ENCODE results near the gene HARBI1. TPM values are rescaled to one million over a fixed set of nuclear protein-coding genes. Genes with fewer than 3 reads are reported as not detected.

The HARBI1 gene
- total RNA-seq, 1 experiment from 2014 or later = 6.3 TPM

DNA sequence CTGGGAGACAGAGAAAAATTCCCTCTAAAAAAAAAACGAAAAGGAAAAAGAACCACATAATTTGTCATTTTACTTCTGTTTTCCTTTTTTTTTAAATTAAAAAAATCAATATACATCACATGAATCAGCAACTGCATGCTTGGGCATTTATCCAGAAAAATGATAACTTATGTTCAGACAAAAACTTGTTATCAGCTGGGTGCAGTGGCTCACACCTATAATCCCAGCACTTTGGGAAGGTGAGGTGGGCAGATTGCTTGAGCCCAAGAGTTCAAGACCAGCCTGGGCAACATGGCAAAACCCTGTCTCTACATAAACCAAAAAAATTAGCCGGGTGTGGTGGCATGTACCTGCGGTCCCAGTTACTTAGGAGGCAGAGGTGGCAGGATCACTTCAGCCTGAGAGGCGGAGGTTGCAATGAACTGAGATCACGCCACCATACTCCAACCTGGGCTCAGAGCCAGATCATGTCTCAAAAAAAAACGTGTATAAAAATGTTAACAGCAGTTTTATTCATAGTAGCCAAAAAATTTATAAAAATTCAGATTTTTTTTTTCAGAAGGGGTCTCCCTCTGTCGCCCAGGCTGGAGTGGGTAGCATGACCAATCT, 51.7 kb downstream of the HARBI1 start:
- Histone ChIP-seq H3K14ac (ENCODE audit: insufficient read depth, low read length) (no peak overlapping the region; the same call in 1 of the 2 replicates), H2BK20ac (ENCODE audit: low read depth, low read length, poor library complexity, severe bottlenecking) (no peak overlapping the region), H3K27me3 (ENCODE audit: insufficient read depth, low read length) (no peaks in the 10 kb centered on the region), H3K23me2 (ENCODE audit: insufficient read length, low read depth, low read length, poor library complexity, severe bottlenecking) (no peaks in the 10 kb centered on the region), H3K27ac (ENCODE audit: insufficient read length, low read depth, low read length) (no peak overlapping the region), H2BK15ac (ENCODE audit: low read depth, low read length) (no peak overlapping the region), H3K79me1 (ENCODE audit: insufficient read depth, low read depth, low read length, poor library complexity, severe bottlenecking) (peaks cover 11% of the 10 kb centered on the region), H2AFZ (ENCODE audit: low read length) (no peak overlapping the region), H2AK5ac (ENCODE audit: insufficient read length, low read length) (no peak overlapping the region), H4K8ac (replicated peaks; ENCODE audit: insufficient read length, low read depth, low read length) (no peak overlapping the region), H2BK5ac (ENCODE audit: insufficient read length, low read length) (no peak overlapping the region), H3K9me3 (ENCODE audit: control insufficient read depth, low read depth, low read length) (no peaks in the 10 kb centered on the region), H3K4me2 (ENCODE audit: insufficient read depth, insufficient read length, low read length) (no peak overlapping the region), H3K18ac (ENCODE audit: insufficient read length, low read depth, low read length) (no peak overlapping the region), H4K20me1 (ENCODE audit: control insufficient read depth, insufficient read depth, insufficient read length) (no peaks in the 10 kb centered on the region), H4K91ac (ENCODE audit: insufficient read length, low read depth, low read length) (no peak overlapping the region), H2BK12ac (ENCODE audit: insufficient read length, low read depth, low read length) (no peak overlapping the region), H3K4ac (ENCODE audit: low read depth, low read length) (no peak overlapping the region), H3T11ph (ENCODE audit: low read length) (no peak overlapping the region), H3K23ac (ENCODE audit: insufficient read length, low read depth, low read length) (no peak overlapping the region), H3K79me2 (ENCODE audit: insufficient read depth, low read length) (peaks cover 4% of the 10 kb centered on the region; the same call in 1 of the 2 replicates), H3K56ac (ENCODE audit: insufficient read length, low read depth, low read length) (no peak overlapping the region), H3K4me1 (ENCODE audit: insufficient read depth, low read length) (no peaks in the 10 kb centered on the region), H4K5ac (ENCODE audit: insufficient read length, low read depth, low read length) (no peak overlapping the region), H3K9ac (ENCODE audit: extremely low read depth, insufficient read length, low read length) (no peak overlapping the region), H2BK120ac (ENCODE audit: low read depth, low read length, poor library complexity, severe bottlenecking) (no peak overlapping the region)
- no CpG with 5 or more reads among the region's 7 CpGs for WGBS (ENCODE audit: extremely low coverage, insufficient read length, low lambda C conversion rate)
- H3K27ac Mint-ChIP-seq = peak overlapping the region in 1 of 3 experiments; percentile 89; a peak in 1 of 7 replicates
- no peaks in the 10 kb centered on the region for H3K9me3 Mint-ChIP-seq
- H3K4me3 Mint-ChIP-seq = no peak overlapping the region
- no peak for DNase-seq
- H3K27me3 Mint-ChIP-seq (ENCODE audit: low read depth) = no peaks in the 10 kb centered on the region
- peaks cover 0 to 2% (median 0%) of the 10 kb centered on the region in 3 experiments; a peak in 1 of 7 replicates for H3K36me3 Mint-ChIP-seq (ENCODE audit: insufficient read depth in 1 of 3, low read depth in 3 of 3)
- TF ChIP-seq, protein P1, sequence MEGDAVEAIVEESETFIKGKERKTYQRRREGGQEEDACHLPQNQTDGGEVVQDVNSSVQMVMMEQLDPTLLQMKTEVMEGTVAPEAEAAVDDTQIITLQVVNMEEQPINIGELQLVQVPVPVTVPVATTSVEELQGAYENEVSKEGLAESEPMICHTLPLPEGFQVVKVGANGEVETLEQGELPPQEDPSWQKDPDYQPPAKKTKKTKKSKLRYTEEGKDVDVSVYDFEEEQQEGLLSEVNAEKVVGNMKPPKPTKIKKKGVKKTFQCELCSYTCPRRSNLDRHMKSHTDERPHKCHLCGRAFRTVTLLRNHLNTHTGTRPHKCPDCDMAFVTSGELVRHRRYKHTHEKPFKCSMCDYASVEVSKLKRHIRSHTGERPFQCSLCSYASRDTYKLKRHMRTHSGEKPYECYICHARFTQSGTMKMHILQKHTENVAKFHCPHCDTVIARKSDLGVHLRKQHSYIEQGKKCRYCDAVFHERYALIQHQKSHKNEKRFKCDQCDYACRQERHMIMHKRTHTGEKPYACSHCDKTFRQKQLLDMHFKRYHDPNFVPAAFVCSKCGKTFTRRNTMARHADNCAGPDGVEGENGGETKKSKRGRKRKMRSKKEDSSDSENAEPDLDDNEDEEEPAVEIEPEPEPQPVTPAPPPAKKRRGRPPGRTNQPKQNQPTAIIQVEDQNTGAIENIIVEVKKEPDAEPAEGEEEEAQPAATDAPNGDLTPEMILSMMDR (conservative IDR thresholded peaks at IDR 0.05) = no peak
- H3K4me1 Mint-ChIP-seq = peaks cover 4 to 13% of the 10 kb centered on the region in 2 experiments; a peak in 2 of 4 replicates
